Choroid plexus epithelial cell (primary cell): ENCODE data around the gene ZNF669.
A peak's percentile ranks its signal among the peaks of the same experiment; 100 is the strongest.

ENCODE experiments used
- DNase-seq: peaks from one replicate; pipeline ENCODE4 v3.0.0-alpha.2; 2010; ENCODE audit warnings: low read depth
- H3K4me3 ChIP-seq: 2 replicates; pipeline ENCODE4 v1.5.1; 2011; ENCODE audit warnings: low read depth, mild to moderate bottlenecking, control low read depth, low read length, moderate library complexity
- TF ChIP-seq, protein P1 (sequence below): conservative IDR thresholded peaks from 2 replicates; pipeline ENCODE4 v1.5.1; 2011; ENCODE audit warnings: low read depth, mild to moderate bottlenecking, control low read depth, inconsistent platforms, low read length, moderate library complexity

Gene ZNF669

GRCh38 chr1:247113733-247114271 lies 9.6 kb upstream of the ZNF669 start:
- H3K4me3 ChIP-seq, result no peak overlapping the region
- TF ChIP-seq, protein P1, sequence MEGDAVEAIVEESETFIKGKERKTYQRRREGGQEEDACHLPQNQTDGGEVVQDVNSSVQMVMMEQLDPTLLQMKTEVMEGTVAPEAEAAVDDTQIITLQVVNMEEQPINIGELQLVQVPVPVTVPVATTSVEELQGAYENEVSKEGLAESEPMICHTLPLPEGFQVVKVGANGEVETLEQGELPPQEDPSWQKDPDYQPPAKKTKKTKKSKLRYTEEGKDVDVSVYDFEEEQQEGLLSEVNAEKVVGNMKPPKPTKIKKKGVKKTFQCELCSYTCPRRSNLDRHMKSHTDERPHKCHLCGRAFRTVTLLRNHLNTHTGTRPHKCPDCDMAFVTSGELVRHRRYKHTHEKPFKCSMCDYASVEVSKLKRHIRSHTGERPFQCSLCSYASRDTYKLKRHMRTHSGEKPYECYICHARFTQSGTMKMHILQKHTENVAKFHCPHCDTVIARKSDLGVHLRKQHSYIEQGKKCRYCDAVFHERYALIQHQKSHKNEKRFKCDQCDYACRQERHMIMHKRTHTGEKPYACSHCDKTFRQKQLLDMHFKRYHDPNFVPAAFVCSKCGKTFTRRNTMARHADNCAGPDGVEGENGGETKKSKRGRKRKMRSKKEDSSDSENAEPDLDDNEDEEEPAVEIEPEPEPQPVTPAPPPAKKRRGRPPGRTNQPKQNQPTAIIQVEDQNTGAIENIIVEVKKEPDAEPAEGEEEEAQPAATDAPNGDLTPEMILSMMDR, result no peak
- DNase-seq, result no peak

- TF ChIP-seq, protein P1, result no peak
- no peak overlapping the region for H3K4me3 ChIP-seq
- DNase-seq, result no peak
These were observed 8.9 kb upstream of the ZNF669 start for GRCh38 chr1:247113094-247113497.

DNA sequence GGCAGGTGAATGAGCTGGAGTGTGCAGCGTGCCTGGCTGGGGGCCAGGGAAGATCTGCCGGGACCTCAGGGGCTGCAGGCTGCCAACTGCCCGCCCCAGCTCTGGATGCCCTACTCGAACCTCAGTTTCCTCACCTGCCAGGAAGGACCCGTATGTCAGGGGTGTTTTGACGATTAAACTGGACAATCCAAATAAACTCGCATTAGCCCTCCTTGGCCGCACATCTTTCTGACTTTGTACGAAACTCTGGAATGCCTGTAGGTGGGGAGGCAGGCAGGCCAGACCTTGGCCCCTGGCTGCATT lies 8.3 kb upstream of the ZNF669 start:
- peak overlapping the region; percentile 62 for H3K4me3 ChIP-seq
- TF ChIP-seq, protein P1, result no peak
- DNase-seq, result no peak

DNA sequence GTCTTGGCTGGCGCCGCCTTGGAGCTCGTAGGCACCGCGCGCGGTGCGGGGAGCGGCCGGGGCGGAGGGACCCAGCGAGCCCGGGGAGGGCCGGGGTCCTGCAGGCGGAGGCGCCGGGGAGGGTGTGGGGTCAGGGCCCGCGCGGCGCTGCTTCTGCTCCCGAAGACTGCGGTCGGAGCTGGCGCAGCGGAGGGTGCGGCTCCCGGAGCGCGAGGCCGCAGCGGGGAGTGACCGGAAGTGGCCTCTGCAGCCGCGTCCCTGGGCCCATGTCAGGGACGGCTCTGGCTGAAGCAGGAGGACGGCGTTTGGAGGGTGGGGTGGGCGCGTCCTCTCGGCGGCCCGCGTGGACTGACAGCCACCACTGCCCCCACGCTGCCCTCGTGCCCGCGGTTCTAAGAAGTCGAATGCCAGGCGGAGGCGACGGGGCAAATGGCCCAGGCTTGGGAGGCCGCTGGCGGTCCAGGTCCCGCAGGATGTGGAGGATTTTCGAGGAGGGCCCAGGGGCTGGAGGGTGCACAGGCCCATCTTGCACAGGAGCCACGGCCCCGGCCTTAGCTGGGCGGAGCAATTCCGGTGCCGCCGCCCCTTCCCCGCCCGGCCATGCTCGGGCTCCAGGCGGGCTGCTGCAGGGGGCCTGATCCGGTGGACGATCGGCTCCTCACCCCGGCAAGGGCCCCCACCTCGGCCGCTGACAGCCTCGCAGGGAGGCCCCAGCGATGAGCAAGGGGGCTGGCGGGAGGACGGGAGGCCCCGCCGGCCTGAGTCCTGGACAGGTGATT lies 7.7 kb upstream of the ZNF669 start:
- peak; percentile 34 for DNase-seq
- TF ChIP-seq, protein P1, result no peak
- H3K4me3 ChIP-seq, result peak overlapping the region; percentile 62

GRCh38 chr1:247111259-247111699 lies 7.1 kb upstream of the ZNF669 start:
- H3K4me3 ChIP-seq, result peak overlapping the region; percentile 62
- DNase-seq, result no peak
- TF ChIP-seq, protein P1, result no peak

DNA sequence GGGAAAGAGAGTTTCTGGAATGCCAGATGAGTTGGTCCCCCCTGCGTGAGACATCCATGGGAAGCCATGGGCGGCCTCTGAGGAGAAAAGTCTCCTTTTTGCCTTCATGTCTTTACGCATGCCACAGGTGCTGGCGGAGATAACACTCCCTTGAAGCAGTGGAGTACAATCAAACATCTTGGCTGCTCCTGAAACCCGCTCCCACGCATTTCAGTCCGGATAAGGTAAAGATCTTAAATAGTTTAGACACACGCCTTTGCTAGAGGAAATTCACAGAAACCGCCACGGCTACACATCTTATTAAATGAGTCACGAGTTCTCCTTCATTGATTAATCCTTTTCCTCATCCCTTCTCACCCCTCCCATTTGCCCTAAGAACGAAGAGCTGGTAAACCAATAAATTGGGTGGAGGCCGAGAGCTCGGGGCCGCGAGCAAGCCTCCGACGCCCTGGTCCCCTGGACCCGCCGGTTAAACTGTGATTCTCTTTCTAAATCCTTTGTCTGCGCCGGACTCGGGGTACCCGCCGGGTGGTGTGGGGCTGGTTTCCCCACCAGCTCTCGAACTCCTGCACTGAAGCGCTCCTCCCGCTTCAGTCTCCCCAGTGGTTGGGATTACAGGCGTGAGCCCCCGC lies 6.6 kb upstream of the ZNF669 start:
- DNase-seq, result no peak
- peak overlapping the region; percentile 62 for H3K4me3 ChIP-seq
- TF ChIP-seq, protein P1, result no peak
